Neutrophil (primary cell): ENCODE results near the gene GYG1.

Experiments used
- H3K27ac ChIP-seq: fragments of 200-600 bp; sonication (generic); 2 replicates; pipeline ENCODE4 v1.5.1; 2016; ENCODE audit warnings: mild to moderate bottlenecking, moderate library complexity
- H3K27me3 ChIP-seq: fragments of 200-600 bp; sonication (generic); 2 replicates; pipeline ENCODE4 v1.6.0; 2016; ENCODE audit warnings: mild to moderate bottlenecking
- H3K36me3 ChIP-seq: fragments of 200-600 bp; sonication (generic); 2 replicates; pipeline ENCODE4 v1.5.1; 2017
- H3K4me1 ChIP-seq, 2 experiments: fragments of 200-600 bp in 1 of 2; sonication (generic) in 1 of 2; 1 replicate in 1 of 2; 2 replicates in 1 of 2; pipeline versions ENCODE4 v1.5.1 to v1.6.1; 2013 to 2016; ENCODE audit warnings: low read depth in 1 of 2, low read length in 1 of 2, mild to moderate bottlenecking in 1 of 2, moderate library complexity in 1 of 2; ENCODE audit not compliant: control insufficient read depth in 1 of 2, insufficient read depth in 1 of 2
- H3K4me3 ChIP-seq, 2 experiments: fragments of 200-600 bp in 1 of 2; sonication (generic) in 1 of 2; 1 replicate in 1 of 2; 2 replicates in 1 of 2; pipeline ENCODE4 v1.5.1; 2013 to 2016; ENCODE audit warnings: low read depth in 1 of 2, low read length in 1 of 2, mild to moderate bottlenecking in 1 of 2, moderate library complexity in 1 of 2
- H3K9me3 ChIP-seq: fragments of 200-600 bp; sonication (generic); 2 replicates; pipeline ENCODE4 v1.5.1; 2016
- CTCF ChIP-seq: fragments of 200-600 bp; sonication (generic); IDR thresholded peaks from 2 replicates; pipeline ENCODE4 v1.5.1; 2016; ENCODE audit warnings: antibody characterized with exemption

Gene GYG1

GRCh38 chr3:149061776-149062175, 70.4 kb downstream of the GYG1 start:
- Histone ChIP-seq H3K9me3 (no peaks in the 10 kb centered on the region), H3K4me3 (no peak overlapping the region), H3K4me1 (peaks cover 4 to 7% of the 10 kb centered on the region in 2 experiments), H3K27ac (no peak overlapping the region), H3K27me3 (no peaks in the 10 kb centered on the region), H3K36me3 (no peaks in the 10 kb centered on the region)
- no peak for TF ChIP-seq CTCF

GRCh38 chr3:149067883-149068282, 76.5 kb downstream of the GYG1 start:
- Histone ChIP-seq H3K4me3 (no peak overlapping the region), H3K27me3 (no peaks in the 10 kb centered on the region), H3K4me1 (no peaks in the 10 kb centered on the region), H3K9me3 (no peaks in the 10 kb centered on the region), H3K36me3 (no peaks in the 10 kb centered on the region), H3K27ac (no peak overlapping the region)
- no peak for TF ChIP-seq CTCF
